Muscle of arm (tissue), 12 donors: ENCODE measurements around the gene IFNA1. TPM values are rescaled to one million over a fixed set of nuclear protein-coding genes. Genes with fewer than 3 reads are reported as not detected.
"Not testable (repeated sequence)": the region's sequence is repeated elsewhere in the genome, so short reads cannot be mapped to it uniquely, and the experiment has no call there.

Experiments
- DNase-seq: peaks from one replicate; pipeline ENCODE4 v3.0.0-alpha.2; 2013
- polyA plus RNA-seq, 12 donors: library from polyadenylated mRNA; unstranded; fragments of 120-200 nt; gene quantifications; one replicate each; pipeline ENCODE4 v1.2.1, GENCODE V29; 2013; ENCODE audit not compliant: insufficient read length in 12 of 12

IFNA1 gene
- polyA plus RNA-seq, 12 donors = not detected

DNA sequence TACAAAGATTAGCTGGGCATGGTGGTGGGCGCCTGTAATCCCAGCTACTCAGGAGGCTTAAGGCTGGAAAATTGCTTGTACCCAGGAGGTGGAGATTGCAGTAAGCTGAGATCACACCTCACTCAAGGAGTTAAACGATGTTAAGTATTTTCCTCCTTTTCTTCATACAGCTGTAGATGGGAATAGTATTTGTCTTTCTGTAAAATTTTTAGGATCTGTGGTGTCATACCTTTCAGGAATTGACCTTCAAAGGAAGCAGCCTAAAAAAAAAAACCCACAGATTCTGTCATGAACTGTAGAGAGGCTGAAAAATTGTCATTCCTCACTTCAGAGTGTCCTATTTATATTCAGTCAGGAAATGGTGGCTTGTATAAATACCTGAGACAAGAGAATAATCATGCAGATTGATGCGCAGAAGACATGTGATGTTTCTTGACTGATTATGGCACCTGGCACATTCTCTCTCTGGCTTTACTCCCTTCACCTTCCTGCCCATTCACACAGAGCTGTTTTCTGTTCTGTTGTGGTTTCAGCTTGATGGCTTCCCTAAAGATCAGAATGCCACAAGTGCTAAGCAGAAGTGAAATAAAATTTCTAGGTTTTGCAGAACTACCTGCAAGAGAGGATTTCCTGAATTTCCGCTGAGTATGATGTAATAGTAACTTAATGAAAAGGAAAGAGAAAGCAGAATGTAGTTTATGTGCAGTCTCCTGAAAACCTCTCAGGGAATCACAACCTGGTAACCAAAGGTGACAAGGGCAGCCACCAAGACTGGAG lies 3.8 kb downstream of the IFNA1 start:
- no peak for DNase-seq

DNA sequence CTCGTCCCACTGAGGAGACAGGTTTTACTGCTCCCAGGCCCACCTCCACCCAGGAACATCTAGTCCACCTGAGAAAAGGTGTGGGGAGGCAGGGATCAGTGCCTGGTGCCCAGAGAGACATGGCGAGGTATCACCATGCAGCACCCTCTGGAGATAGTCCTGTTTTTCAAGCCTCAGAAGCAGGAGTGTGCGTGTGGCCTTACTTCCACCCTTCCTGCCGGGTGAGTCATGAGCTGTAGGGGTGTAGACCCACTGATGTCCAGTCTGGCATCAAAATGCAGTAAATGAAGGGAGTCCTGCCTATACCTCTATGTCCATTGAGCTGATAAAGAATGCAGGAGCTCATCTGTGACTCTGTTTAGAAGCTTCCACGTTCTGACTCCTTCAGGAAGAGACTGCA lies 9.1 kb downstream of the IFNA1 start:
- not testable (repeated sequence) for DNase-seq

DNA sequence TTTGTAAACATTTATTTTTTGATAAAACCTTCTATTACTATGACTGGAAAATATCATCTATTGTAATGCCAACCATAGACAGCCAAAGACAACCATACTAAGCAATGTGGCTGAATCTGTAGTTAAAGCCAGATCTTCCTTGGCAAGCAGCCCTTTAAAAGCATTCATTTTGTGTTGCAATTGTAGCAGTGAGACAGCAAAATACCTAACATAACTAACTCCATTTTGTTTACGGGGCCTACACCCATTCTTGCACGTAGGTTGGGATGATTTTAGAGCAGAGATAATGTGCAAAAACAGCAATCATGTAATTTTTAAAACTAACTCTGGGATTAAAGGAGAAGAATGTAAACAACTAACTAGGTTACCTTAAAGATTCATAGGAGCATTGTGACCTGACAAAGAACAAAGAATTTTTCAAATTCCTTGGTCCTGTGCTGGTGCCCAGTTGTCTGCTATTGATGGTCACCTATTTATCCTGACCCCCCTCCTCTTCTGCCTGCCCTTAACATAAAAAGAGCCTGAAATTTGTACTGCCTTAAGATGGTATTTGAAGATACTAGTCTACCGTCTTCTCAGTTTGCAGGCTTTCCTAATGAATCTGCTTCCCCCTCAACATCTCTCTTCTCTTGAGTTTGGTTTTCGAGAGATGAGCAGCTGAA lies 10.6 kb downstream of the IFNA1 start:
- no peak for DNase-seq

DNA sequence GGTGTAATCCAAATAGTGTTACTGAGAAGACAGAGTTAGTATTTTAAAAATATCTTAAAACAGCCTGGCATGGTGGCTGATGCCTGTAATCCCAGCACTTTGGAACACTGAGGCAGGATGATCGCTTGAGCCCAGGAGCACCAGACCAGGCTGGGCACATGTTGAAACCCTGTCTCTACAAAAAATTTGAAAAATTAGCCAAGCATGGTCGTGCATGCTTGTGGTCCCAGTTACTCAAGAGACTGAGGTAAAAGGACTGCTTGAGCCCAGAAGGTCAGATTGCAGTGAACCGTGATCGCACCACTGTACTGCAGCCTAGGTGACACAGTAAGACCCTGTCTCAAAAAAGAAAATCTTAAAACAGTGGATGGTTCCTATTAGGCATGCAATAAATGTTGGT lies 12.4 kb downstream of the IFNA1 start:
- no peak for DNase-seq

DNA sequence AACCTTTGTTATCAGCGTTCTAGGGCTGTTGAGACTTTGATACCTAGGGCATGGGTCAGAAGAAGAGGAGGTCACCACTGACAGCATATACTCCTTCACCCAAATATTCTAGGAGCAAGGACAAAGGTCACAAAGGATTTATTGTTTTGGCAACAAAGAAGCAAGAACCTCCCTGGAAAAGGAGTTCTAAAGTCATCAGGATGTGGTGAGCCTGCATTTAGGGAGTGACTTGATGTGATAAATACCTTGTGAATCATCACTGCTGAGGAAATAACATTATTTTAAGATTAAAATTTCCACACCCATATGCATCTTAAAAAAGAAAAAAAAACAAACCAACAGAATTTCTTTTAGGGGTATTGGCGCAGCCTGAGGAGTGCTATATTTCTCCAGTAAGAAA lies 13.9 kb downstream of the IFNA1 start:
- DNase-seq = no peak

DNA sequence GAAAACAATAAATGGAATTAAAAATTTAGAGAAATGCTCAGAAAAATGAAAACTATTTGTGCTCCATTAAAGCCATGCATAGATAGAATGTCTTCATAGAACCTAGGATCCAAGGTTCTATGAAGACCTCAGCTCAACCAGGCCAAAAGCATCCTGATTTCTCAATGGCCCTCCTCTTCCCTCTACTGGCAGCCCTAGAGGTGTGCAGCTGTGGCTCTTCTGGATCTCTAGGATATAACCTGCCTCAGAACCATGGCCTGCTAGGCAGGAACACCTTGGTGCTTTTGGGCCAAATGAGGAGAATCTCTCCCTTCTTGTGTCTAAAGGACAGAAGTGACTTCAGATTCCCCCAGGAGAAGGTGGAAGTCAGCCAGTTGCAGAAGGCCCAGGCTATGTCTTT lies 15.1 kb downstream of the IFNA1 start:
- DNase-seq = peak; percentile 6

DNA sequence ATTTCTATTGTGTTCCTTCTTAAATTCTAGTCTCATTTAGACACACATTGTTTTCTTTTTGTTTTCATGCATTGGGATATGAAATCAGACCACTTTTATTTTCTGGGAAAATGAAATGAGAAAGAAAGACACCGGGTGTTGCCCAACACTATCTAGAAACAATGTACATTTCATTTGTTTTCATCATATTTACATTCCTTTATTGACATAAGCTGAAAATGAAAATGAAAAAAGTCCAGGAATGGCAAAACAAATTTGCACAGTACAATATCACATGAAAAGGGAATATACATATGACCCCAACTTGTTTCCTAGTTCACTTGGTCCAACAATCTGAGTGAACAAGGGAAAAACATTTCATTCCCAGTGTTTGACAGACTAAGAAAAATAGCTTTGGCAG lies 21.1 kb downstream of the IFNA1 start:
- DNase-seq = no peak

DNA sequence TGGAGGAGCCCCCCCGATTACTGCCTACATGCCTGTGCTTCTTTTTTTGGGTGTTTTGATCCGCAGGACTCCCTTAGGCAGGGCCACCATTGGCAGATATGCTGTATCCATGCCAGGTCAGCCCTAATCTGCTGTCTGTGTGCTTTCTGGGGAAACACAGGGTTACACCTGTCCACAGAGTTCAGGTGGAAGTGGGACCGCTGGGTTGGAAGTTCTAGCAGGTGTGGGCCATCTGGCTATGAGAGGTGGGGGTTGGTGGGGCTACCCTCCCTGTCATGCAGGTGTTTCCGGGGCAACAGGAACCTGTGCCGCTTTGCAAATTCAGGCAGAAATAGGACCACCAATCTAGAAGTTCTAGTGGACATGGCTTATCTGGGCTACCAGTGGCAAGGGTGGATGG lies 24.9 kb downstream of the IFNA1 start:
- no peak for DNase-seq

DNA sequence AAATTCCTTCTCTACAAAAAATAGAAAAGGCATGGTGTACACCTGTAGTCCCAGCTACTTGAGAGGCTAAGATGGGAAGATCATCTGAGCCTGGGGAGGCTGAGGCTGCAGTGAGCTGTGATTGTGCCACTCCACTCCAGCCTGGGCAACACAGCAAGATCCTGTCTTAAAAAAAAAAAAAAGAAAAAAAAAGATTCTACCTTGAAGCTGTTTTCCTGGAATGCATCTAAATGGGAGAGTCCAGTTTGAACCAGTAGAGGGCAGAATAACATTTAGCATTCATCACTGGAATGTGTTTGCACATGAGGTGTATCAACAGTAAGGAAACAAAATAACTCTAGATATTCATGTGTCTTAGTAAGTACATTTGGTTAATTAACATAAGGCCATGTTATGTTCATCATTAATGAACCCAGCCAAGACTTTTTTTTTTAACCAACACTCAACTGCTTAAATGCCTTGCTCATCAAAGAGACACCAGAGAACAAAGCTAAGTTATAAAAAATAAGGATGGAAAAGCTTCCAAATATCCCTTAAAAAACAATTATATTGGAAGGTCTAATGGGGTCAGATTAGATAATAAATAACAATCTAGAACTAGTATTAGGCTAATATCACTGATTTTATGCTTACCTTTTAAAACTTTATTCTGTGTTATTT lies 25.8 kb downstream of the IFNA1 start:
- DNase-seq = peak; percentile 35

DNA sequence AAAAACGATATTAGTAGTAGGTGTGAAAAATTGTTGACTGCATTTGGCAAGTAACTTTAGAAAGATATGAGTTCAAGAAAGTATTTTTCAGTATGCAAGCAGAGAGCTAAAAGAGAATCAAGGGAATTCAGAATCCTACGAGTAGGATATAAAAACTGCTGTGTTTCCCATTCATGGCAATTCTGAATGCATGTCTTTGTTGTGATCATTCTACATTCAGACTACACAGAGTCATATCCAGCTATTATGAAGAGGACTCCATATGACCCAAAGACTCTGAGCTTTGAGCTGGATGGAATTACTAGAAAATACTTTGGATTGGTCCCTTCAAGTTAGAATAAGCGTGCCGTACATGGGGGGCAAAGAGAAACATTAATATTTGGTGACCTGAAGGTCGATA lies 29.9 kb downstream of the IFNA1 start:
- DNase-seq = no peak

DNA sequence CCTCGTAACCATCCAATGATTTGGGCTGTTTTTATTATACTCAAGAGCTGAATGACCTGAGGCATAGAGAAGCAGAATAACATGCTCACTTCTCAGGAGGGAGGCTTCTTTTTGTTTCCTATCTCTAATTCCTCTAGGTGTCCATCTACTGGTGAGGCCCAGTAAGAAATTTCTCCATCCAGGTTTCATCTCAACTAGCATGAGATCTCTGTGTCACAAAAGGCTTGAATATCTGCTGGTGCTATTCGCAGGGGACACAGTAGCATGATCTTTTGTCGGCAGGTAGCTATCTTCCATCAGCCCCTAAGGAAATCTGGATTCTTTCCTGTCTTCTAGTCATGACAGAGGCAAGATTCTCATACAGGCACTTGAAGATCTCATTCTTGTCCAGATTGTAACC lies 33.0 kb downstream of the IFNA1 start:
- DNase-seq = no peak

DNA sequence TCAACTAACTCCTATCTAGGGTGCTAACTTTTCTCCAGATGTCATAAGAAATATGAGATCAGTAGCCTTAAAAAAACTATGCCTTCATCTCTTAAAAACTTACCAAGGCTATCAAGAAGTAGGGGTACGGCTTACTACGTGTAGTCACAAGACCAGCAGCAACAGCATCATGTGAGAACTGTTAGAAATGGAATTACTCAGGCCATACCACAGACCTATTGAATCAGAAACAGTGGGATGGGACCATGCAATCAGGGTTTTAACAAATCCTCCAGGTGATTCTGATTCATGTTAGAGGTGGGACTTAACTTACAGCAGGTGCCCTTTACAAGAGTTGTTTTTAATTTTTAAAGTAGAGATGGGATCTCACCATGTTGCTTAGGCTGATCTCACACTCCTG lies 37.2 kb downstream of the IFNA1 start:
- no peak for DNase-seq

DNA sequence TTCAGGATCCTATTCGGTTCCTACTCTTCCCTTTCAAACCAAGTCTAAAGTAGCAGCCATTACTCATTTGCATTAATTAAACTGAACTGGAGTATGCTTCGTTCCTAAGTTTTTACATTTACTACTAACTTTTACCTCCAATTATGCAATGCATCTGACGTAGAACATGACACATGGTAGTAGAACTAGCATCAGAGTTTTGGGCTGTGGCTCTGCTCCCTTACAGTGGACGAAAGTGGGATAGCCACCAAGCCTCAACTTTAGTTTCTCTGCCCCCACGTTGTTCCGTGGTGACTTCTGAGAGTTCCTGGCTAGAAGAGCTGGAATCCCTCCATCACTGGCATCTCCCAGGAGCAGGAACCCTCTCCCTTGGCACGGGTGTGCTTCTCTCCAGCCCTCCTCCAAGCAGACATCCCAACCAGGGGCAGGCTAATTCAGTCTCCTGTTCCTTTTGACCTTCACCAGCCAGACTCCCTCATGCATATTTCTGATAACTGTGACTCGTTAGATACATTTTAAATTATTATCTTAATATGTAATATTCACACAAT lies 39.0 kb downstream of the IFNA1 start:
- DNase-seq = no peak

DNA sequence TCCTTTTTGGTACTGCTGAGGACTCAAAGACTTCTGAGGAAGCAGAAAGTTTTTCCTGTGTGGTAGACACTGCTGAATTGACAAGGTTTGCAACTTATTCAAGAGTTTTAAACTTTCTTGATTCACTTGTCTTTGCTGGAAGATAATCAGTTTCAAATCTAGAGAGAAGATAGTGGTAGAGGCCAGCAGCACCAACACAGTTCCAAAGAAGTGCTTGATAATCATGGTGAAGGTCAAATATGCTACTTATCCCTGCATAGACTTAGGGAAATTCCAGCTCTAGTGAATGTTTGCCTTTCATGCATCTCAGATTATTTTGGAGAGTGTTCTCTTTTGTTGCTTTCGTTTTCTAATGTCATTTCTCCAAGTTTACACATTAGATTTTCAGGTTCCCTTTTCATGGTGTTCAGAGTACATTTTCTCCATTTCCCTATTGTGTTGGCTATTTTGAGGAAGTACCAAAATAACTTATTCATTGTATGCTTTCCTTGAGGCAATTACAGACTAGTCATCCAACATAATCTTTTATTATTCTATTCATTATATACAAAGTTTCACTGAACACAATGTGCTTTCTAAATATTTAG lies 41.3 kb downstream of the IFNA1 start:
- DNase-seq = no peak

DNA sequence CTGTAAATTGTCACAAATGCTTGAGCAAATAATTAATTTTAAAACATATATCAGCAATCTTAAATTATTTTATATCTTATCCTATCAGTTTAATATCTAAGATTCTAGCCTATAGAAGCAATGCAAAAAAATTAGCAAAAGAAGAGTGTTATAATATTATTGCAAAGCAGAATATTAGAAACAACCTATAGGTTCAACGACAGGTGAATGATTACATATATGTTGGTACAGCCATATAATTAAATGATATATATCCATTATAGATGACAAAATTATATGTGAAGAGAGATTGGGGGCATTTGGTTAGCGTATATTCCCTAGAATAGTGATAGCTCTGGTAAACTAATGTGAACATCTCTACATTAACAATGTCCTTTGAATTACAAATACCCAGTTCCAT lies 42.0 kb downstream of the IFNA1 start, which contains the start of gene IFNE:
TSS of gene IFNE (minus strand) at position 101 of the 400 bp plus-strand sequence. CDS start 619 bp downstream, outside the sequence.
- no peak for DNase-seq

Other genes with a start within 250 kb of the IFNA1 start
- gene IFNA7, start 238.2 kb upstream of the IFNA1 start, polyA plus RNA-seq = not detected
- gene IFNA10, start 233.3 kb upstream of the IFNA1 start, polyA plus RNA-seq = not detected
- not detected for gene IFNA16, start 223.1 kb upstream of the IFNA1 start, polyA plus RNA-seq
- gene IFNA17, start 212.2 kb upstream of the IFNA1 start, polyA plus RNA-seq = not detected
- gene IFNA14, start 200.4 kb upstream of the IFNA1 start, polyA plus RNA-seq = not detected
- not detected for gene IFNA5, start 135.1 kb upstream of the IFNA1 start, polyA plus RNA-seq
- gene KLHL9, start 105.0 kb upstream of the IFNA1 start, polyA plus RNA-seq = 10 to 100 TPM in 11 of 12 donors, not detected in 1; 20.0 to 33.8 (median 24.1) TPM
- gene IFNA6, start 89.6 kb upstream of the IFNA1 start, polyA plus RNA-seq = not detected
- not detected for gene IFNA13, start 72.4 kb upstream of the IFNA1 start, polyA plus RNA-seq
- not detected for gene IFNA2, start 55.0 kb upstream of the IFNA1 start, polyA plus RNA-seq
- gene IFNA8, start 31.3 kb upstream of the IFNA1 start, polyA plus RNA-seq = not detected
- gene IFNE, start 41.9 kb downstream of the IFNA1 start, polyA plus RNA-seq = under 1 TPM in 1 of 12 donors, not detected in 11; 0.12 TPM